Right hindlimb (tissue), 1 donor: ENCODE data around the gene BCL3.
"Not testable (repeated sequence)": the region's sequence is repeated elsewhere in the genome, so short reads cannot be mapped to it uniquely, and the experiment has no call there.

Source experiments
- DNase-seq: peaks from one replicate; pipeline ENCODE4 v3.0.0-alpha.2; 2018

Gene BCL3

GRCh38 chr19:44748426-44749254 lies at the start of gene BCL3:
BCL3 (plus strand) TSS chr19:44748708; CDS start chr19:44748791, 83 bp downstream.
- DNase-seq: peak; percentile 75

- no peak for DNase-seq
Observed at GRCh38 chr19:44700547-44700946, 48.0 kb upstream of the BCL3 start.

GRCh38 chr19:44701228-44701627 lies 47.3 kb upstream of the BCL3 start:
- DNase-seq: no peak

- no peak for DNase-seq
Observed at GRCh38 chr19:44702551-44703176, 45.8 kb upstream of the BCL3 start.

GRCh38 chr19:44703336-44704078 lies 45.0 kb upstream of the BCL3 start:
- DNase-seq: no peak

GRCh38 chr19:44704982-44705381 lies 43.5 kb upstream of the BCL3 start:
- DNase-seq: no peak

GRCh38 chr19:44705502-44706010 lies 43.0 kb upstream of the BCL3 start:
- DNase-seq: no peak

- DNase-seq: no peak
Observed at GRCh38 chr19:44706506-44707236, 41.8 kb upstream of the BCL3 start.

- DNase-seq: no peak
Observed at GRCh38 chr19:44707794-44708193, 40.7 kb upstream of the BCL3 start.

GRCh38 chr19:44708940-44709339 lies 39.6 kb upstream of the BCL3 start:
- DNase-seq: no peak

GRCh38 chr19:44709434-44710266 lies 38.9 kb upstream of the BCL3 start:
- not testable (repeated sequence) for DNase-seq

- no peak for DNase-seq
Observed at GRCh38 chr19:44710483-44710882, 38.0 kb upstream of the BCL3 start.

GRCh38 chr19:44712864-44713515 lies 35.5 kb upstream of the BCL3 start:
- DNase-seq: no peak

- DNase-seq: no peak
Observed at GRCh38 chr19:44714597-44715169, 33.8 kb upstream of the BCL3 start.

GRCh38 chr19:44717603-44718002 lies 30.9 kb upstream of the BCL3 start:
- DNase-seq: no peak

- peak; percentile 68 for DNase-seq
Observed at GRCh38 chr19:44718441-44719261, 29.9 kb upstream of the BCL3 start.

- DNase-seq: no peak
Observed at GRCh38 chr19:44719262-44719701, 29.2 kb upstream of the BCL3 start.

GRCh38 chr19:44720396-44720795 lies 28.1 kb upstream of the BCL3 start:
- DNase-seq: not testable (repeated sequence)

GRCh38 chr19:44720945-44721344 lies 27.6 kb upstream of the BCL3 start:
- DNase-seq: no peak

- DNase-seq: not testable (repeated sequence)
Observed at GRCh38 chr19:44721369-44721768, 27.1 kb upstream of the BCL3 start.
